Right lobe of liver (tissue), 4 donors: ENCODE data around the gene KRTAP29-1.

Experiments
- POLR2A ChIP-seq: fragments of 450-650 bp; IDR thresholded peaks from one replicate; pipeline ENCODE4 v1.6.1; 2017; ENCODE audit warnings: antibody characterized with exemption, mild to moderate bottlenecking
- TF ChIP-seq, protein P1 (sequence below), 4 donors: fragments of 200-600 bp in 3 of 4; fragments of 450-650 bp in 1 of 4; IDR thresholded peaks; one replicate each; pipeline versions ENCODE4 v1.5.1 to v1.8.0; 2016 to 2022; ENCODE audit warnings: antibody characterized with exemption in 4 of 4, mild to moderate bottlenecking in 2 of 4
- donor health status: DM: no; HTN: no; CAD: no.
- donor health status: DM: no; HTN: no; CAD: no.
- donor health status: DM: no; HTN: yes; CAD: no.

DNA sequence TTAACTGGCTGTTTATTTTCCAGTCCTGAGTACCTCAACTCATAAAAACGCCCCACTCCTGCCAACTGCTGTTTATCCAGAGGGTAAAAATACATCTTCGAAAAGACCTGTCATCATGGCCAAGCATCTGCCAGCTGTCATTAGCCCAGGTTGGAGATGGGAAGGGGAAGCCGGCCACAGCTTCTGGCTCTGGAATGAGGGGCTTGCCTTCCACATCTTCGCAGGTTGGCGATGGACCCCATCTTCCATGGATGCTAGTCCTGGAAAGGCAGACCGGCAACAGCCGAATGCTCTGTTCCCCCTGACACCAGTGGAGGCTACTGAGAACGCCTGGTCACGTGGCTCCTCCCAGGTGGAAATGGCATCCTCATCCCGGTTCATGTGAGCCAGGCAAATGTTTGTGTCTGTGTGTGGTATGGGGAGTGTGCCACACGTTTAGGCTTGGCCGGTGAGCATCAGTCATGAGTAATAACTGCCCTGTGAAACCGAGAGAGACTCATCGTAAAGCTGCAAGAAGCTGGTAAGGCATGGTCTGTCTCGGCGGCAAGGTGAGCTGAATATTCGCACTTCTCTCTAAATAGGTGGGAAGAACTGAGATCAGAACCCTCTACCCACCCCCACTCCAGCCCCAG lies 13.3 kb upstream of the KRTAP29-1 start:
- TF ChIP-seq, protein P1, sequence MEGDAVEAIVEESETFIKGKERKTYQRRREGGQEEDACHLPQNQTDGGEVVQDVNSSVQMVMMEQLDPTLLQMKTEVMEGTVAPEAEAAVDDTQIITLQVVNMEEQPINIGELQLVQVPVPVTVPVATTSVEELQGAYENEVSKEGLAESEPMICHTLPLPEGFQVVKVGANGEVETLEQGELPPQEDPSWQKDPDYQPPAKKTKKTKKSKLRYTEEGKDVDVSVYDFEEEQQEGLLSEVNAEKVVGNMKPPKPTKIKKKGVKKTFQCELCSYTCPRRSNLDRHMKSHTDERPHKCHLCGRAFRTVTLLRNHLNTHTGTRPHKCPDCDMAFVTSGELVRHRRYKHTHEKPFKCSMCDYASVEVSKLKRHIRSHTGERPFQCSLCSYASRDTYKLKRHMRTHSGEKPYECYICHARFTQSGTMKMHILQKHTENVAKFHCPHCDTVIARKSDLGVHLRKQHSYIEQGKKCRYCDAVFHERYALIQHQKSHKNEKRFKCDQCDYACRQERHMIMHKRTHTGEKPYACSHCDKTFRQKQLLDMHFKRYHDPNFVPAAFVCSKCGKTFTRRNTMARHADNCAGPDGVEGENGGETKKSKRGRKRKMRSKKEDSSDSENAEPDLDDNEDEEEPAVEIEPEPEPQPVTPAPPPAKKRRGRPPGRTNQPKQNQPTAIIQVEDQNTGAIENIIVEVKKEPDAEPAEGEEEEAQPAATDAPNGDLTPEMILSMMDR (IDR thresholded peaks at IDR 0.05), result no peak
- TF ChIP-seq POLR2A, result no peak
